Loucy (cell line): ENCODE measurements around the gene DHRS7B.
"Not testable (repeated sequence)": the region's sequence is repeated elsewhere in the genome, so short reads cannot be mapped to it uniquely, and the experiment has no call there.

Experiments
- H2AFZ ChIP-seq: fragments of 200-600 bp; sonication (generic); 2 replicates; pipeline ENCODE4 v1.6.0; 2016; ENCODE audit warnings: antibody characterized with exemption, mild to moderate bottlenecking, low read length, moderate library complexity
- H3F3A ChIP-seq: fragments of 200-600 bp; 2 replicates; pipeline ENCODE4 v1.6.0; 2016; ENCODE audit warnings: antibody characterized with exemption, low read depth, mild to moderate bottlenecking
- H3K27me3 ChIP-seq: fragments of 200-600 bp; sonication (generic); 2 replicates; pipeline ENCODE4 v1.6.1; 2014; ENCODE audit warnings: low read length, mild to moderate bottlenecking; ENCODE audit not compliant: insufficient read depth, poor library complexity, severe bottlenecking
- H3K36me3 ChIP-seq: fragments of 200-600 bp; sonication (generic); 2 replicates; pipeline ENCODE4 v1.6.1; 2016; ENCODE audit warnings: low read length; ENCODE audit not compliant: insufficient read depth
- H3K4me1 ChIP-seq: fragments of 200-600 bp; sonication (generic); 2 replicates; pipeline ENCODE4 v1.5.1; 2014; ENCODE audit warnings: low read length, mild to moderate bottlenecking; ENCODE audit not compliant: insufficient read depth, poor library complexity, severe bottlenecking
- H3K4me2 ChIP-seq: fragments of 200-600 bp; sonication (generic); 2 replicates; pipeline ENCODE4 v1.6.0; 2014; ENCODE audit warnings: antibody characterized with exemption, low read length, low read depth, mild to moderate bottlenecking; ENCODE audit not compliant: poor library complexity, severe bottlenecking
- H3K4me3 ChIP-seq: fragments of 200-600 bp; sonication (generic); 2 replicates; pipeline ENCODE4 v1.5.1; 2014; ENCODE audit warnings: low read length, mild to moderate bottlenecking, mixed read lengths; ENCODE audit not compliant: poor library complexity, severe bottlenecking
- H3K79me2 ChIP-seq: fragments of 200-600 bp; sonication (generic); 2 replicates; pipeline ENCODE4 v1.6.1; 2014; ENCODE audit warnings: low read length; ENCODE audit not compliant: insufficient read depth
- H3K9ac ChIP-seq: fragments of 200-600 bp; sonication (generic); 2 replicates; pipeline ENCODE4 v1.6.0; 2014; ENCODE audit warnings: mild to moderate bottlenecking, low read depth, low read length, moderate library complexity; ENCODE audit not compliant: poor library complexity, severe bottlenecking
- H3K9me2 ChIP-seq: fragments of 200-600 bp; sonication (generic); replicated peaks from 2 replicates; pipeline ENCODE4 v1.6.1; 2016; ENCODE audit warnings: low read depth, low read length, mixed read lengths
- H3K9me3 ChIP-seq: fragments of 200-600 bp; sonication (generic); 2 replicates; pipeline ENCODE4 v1.6.1; 2014; ENCODE audit warnings: mild to moderate bottlenecking, antibody characterized with exemption, low read length, low read depth; ENCODE audit not compliant: insufficient read depth
- H4K20me1 ChIP-seq: fragments of 200-600 bp; sonication (generic); 2 replicates; pipeline ENCODE4 v1.6.0; 2014; ENCODE audit warnings: antibody characterized with exemption, low read length, mild to moderate bottlenecking; ENCODE audit not compliant: insufficient read depth, poor library complexity, severe bottlenecking
- EZH2phosphoT487 ChIP-seq: fragments of 200-600 bp; IDR thresholded peaks from 2 replicates; pipeline ENCODE4 v1.6.1; 2018; ENCODE audit warnings: antibody characterized with exemption, mild to moderate bottlenecking, moderate library complexity, borderline replicate concordance
- TF ChIP-seq, protein P1 (sequence below): fragments of 200-600 bp; sonication (generic); conservative IDR thresholded peaks from 2 replicates; pipeline ENCODE4 v1.5.1; 2014; ENCODE audit warnings: mild to moderate bottlenecking, antibody characterized with exemption, low read length

DHRS7B gene

DNA sequence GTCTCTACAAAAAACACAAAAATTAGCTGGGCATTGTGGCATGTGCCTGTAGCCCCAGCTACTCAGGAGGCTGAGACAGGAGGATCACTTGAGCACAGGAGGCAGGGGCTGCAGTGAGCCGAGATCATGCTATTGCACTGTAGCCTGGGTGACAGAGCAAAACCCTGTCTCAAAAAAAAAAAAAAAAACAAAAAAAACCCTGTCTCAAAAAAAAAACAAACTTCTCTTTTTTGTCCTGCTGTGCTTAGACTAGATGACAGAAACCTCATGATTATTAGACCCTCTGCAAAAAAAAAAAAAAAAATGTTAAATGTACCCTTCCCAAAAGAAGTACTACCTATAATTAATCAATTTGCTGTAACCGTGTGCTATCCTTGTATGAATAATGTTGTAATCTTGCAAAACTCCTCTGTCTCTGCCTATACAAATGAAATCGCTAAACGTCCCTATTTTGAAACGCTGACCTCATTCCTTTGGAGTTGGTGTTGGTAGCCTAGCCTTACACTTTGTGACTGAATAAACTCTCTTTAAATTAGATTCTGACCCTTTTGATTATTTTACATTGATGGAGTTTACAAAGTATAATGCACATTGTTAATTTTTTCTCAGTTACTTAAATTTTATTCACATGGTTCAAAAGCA is 13.6 kb upstream of the DHRS7B start:
- H3K4me2 ChIP-seq, result no peak overlapping the region
- no peak overlapping the region for H3K4me3 ChIP-seq
- TF ChIP-seq, protein P1, sequence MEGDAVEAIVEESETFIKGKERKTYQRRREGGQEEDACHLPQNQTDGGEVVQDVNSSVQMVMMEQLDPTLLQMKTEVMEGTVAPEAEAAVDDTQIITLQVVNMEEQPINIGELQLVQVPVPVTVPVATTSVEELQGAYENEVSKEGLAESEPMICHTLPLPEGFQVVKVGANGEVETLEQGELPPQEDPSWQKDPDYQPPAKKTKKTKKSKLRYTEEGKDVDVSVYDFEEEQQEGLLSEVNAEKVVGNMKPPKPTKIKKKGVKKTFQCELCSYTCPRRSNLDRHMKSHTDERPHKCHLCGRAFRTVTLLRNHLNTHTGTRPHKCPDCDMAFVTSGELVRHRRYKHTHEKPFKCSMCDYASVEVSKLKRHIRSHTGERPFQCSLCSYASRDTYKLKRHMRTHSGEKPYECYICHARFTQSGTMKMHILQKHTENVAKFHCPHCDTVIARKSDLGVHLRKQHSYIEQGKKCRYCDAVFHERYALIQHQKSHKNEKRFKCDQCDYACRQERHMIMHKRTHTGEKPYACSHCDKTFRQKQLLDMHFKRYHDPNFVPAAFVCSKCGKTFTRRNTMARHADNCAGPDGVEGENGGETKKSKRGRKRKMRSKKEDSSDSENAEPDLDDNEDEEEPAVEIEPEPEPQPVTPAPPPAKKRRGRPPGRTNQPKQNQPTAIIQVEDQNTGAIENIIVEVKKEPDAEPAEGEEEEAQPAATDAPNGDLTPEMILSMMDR, result no peak
- TF ChIP-seq EZH2phosphoT487, result no peak
- no peaks in the 10 kb centered on the region for H3K9me3 ChIP-seq
- H3F3A ChIP-seq, result no peaks in the 10 kb centered on the region
- H3K27me3 ChIP-seq, result no peaks in the 10 kb centered on the region
- H3K79me2 ChIP-seq, result no peaks in the 10 kb centered on the region
- H4K20me1 ChIP-seq, result no peaks in the 10 kb centered on the region
- H3K9me2 ChIP-seq, result no peaks in the 10 kb centered on the region
- H3K9ac ChIP-seq, result no peak overlapping the region
- H3K36me3 ChIP-seq, result no peaks in the 10 kb centered on the region
- H2AFZ ChIP-seq, result no peak overlapping the region
- no peaks in the 10 kb centered on the region for H3K4me1 ChIP-seq

DNA sequence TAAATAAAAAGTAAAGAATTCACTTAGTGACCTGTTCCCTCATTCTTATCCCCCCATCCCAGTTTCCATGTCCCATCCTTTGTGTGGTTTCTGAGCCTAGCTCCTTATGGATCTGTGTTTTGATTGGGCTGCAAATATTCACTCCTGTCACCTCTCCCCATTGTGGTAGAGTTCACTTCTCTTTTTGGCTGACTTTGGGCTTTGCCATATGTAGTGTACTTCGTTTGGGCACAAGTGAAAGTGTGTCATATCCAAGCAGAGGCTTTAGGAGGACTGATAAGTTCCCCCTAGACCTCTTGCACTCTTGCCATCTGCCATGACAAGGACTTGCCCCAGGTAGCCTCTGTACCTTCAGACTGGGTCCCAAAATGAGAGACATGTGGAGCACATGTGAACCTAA is 13.0 kb upstream of the DHRS7B start:
- H3K79me2 ChIP-seq, result no peaks in the 10 kb centered on the region
- no peak overlapping the region for H2AFZ ChIP-seq
- no peak overlapping the region for H3K4me2 ChIP-seq
- no peak for TF ChIP-seq EZH2phosphoT487
- TF ChIP-seq, protein P1, result no peak
- H3K36me3 ChIP-seq, result no peaks in the 10 kb centered on the region
- H3F3A ChIP-seq, result no peaks in the 10 kb centered on the region
- no peaks in the 10 kb centered on the region for H4K20me1 ChIP-seq
- no peaks in the 10 kb centered on the region for H3K27me3 ChIP-seq
- H3K9me3 ChIP-seq, result no peaks in the 10 kb centered on the region
- no peaks in the 10 kb centered on the region for H3K4me1 ChIP-seq
- no peak overlapping the region for H3K9ac ChIP-seq
- no peak overlapping the region for H3K4me3 ChIP-seq
- H3K9me2 ChIP-seq, result no peaks in the 10 kb centered on the region

GRCh38 chr17:21114791-21115190 is 12.0 kb upstream of the DHRS7B start:
- not testable (repeated sequence) for H3K9me3 ChIP-seq, H4K20me1 ChIP-seq, H3K9ac ChIP-seq

DNA sequence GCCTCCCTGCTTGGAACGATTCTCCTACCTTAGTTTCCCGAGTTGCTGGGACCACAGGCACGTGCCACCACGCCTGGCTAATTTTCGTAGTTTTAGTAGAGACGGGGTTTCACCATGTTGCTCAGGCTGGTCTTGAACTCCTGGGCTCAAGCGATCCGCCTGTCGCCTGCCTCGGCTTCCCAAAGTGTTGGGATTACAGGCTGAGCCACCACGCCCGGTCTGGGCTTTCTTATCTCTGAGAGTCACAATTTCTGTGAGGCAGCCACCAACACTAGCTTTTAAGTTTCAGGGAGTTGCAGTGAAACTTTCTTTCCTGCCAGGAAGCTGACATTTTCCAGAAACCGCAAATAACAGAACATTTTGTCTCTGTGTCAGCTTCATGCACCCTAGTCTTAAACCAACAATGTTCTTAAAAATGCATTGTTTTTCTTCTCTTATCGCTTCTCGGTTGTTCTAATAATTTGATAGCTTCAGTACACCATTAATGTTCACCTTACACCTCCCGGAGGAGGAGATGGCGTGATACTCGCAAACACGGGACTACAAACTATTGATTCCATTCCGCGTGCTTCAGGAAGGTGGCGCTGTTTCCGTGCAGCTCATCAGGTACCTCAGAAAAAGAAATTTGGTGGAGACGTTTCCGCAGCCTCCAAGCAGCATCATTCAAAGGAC is 7.4 kb upstream of the DHRS7B start:
- TF ChIP-seq, protein P1, result peak; percentile 94
- TF ChIP-seq EZH2phosphoT487, result no peak
- Histone ChIP-seq H3K4me1 (peaks cover 7% of the 10 kb centered on the region), H3K36me3 (no peaks in the 10 kb centered on the region), H3K79me2 (no peaks in the 10 kb centered on the region), H3K4me2 (peak overlapping the region; percentile 68), H3K9ac (no peak overlapping the region), H4K20me1 (no peaks in the 10 kb centered on the region), H3K27me3 (no peaks in the 10 kb centered on the region), H3K9me2 (no peaks in the 10 kb centered on the region), H2AFZ (peak overlapping the region; percentile 98), H3K9me3 (no peaks in the 10 kb centered on the region), H3F3A (no peaks in the 10 kb centered on the region), H3K4me3 (peak overlapping the region; percentile 42)

More at GRCh38 chr17:21114791-21115190, 12.0 kb upstream of the DHRS7B start:
- not testable (repeated sequence) for H3K79me2 ChIP-seq, H3F3A ChIP-seq, H3K27me3 ChIP-seq, H2AFZ ChIP-seq, H3K4me1 ChIP-seq, H3K9me2 ChIP-seq, H3K4me3 ChIP-seq, H3K4me2 ChIP-seq, H3K36me3 ChIP-seq
